ENCODE data around the gene CLRN1.

DNA sequence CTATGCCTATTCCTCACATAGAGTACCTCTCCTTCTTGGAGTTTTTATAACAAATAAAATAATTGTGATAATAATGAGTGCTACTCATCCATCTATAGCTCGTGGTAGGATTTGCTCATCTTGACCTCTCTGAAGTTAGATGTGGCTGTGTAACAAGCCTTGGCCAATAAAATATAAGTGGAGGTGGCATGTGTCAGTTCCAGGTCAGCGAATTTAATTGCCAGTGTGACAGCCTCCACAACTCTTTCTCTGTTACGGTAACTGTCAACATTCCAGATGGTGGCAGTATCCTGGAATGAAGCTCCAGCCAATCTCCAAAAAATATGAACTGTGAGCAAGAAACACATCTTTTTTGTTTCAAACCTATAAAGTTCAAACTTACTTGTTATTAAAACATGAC is 13.8 kb downstream of the CLRN1 start:
- TF ChIP-seq TAF1 (IDR thresholded peaks at IDR 0.05; ENCODE audit: borderline replicate concordance, low read depth, low read length) (no peak), POLR2A (IDR thresholded peaks at IDR 0.05; ENCODE audit: low read depth, low read length) (no peak)

All from GM12892 (cell line).